ENCODE results near the gene EIF4H. TPM values are rescaled to one million over a fixed set of nuclear protein-coding genes. Genes with fewer than 3 reads are reported as not detected.

EIF4H gene
- polyA plus RNA-seq, 1 donor from 2014 or later: 197 TPM

DNA sequence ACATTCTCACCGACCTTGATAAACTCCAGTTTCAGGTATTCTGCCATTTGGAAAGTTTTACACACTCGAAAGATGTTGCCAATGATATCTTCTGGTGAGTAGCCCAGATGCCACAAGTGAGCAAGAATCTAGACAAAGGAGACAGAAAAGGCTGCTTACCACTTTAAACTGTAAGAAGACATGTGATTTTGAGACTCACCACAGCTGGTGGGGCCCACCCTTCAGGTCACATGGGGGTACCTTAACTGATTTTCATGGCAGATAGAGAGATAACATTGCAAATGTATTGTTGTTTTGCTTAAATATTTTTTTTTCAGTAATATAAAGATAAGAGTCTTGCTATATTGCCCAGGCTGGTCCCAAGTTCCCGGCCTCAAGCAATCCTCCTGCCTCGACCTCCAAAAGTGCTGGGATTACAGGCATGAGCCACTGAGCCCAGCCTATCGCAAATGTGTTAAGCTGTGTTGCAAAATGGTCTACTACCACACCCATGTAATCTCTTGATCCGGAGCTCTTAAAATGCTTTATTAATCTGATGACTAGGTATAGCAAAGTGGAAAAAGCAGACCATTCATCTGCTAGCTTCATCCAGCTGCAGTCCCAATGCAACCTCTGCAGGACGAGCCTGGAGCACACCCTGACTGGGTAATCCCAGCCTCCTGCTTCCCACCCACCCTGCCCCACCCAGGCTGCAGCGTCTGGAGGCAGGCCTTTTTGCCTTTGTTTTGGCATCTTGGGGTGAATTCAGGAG lies 61.5 kb downstream of the EIF4H start:
- H3K4me3 Mint-ChIP-seq: peak overlapping the region in 1 of 4 donors; percentile 45
- no peaks in the 10 kb centered on the region for H3K9me3 Mint-ChIP-seq
- peaks cover 12% of the 10 kb centered on the region for H3K36me3 Mint-ChIP-seq
- H3K27ac Mint-ChIP-seq: peak overlapping the region in 2 of 3 donors; percentile 46 to 77
- no peaks in the 10 kb centered on the region for H3K27me3 Mint-ChIP-seq
- H3K4me1 Mint-ChIP-seq: peaks cover 18 to 25% (median 24%) of the 10 kb centered on the region in 3 donors

DNA sequence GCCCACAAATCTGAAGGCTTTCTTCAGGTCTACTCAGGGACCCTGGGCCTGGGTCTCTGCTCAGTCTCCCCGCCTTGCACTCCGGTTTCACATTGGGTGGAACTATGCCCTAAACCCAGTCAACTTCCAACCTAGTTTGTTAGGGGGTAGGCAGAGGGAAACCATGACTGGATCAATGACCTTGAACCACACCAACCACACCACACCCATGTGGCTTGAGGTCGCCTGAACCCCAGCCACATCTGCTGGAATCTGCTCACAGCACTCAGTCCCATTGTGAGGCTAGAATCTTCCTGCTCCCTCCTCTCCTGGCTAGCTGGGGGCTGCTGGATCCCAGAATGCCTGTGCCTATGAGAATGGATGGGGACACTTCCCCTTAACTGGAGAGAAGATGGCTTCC lies 62.1 kb downstream of the EIF4H start:
- peak overlapping the region in 1 of 3 donors; percentile 56 for H3K27ac Mint-ChIP-seq
- no peaks in the 10 kb centered on the region for H3K9me3 Mint-ChIP-seq
- peaks cover 11% of the 10 kb centered on the region for H3K36me3 Mint-ChIP-seq
- H3K4me1 Mint-ChIP-seq: peaks cover 14 to 23% (median 22%) of the 10 kb centered on the region in 3 donors
- H3K27me3 Mint-ChIP-seq: no peaks in the 10 kb centered on the region
- peak overlapping the region in 1 of 4 donors; percentile 27 for H3K4me3 Mint-ChIP-seq

DNA sequence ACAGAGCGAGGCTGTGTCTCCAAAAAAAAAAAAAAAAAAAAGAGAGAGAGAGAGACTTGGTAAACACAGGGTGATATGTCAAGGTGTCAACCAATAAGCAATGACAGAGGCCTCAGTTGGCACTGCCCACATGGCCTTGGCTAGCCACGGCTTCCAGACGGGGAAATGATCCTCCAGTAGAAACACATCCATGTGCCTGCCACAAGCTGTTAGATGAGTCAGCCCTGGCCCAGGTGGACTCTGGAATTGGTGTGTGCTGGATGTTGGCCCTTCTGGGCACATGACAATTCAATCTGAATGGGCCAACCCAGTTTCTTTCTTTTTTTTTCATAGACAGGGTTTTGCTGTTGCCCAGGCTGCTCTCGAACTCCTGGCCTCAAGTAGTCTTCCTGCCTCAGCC lies 66.3 kb downstream of the EIF4H start:
- no peaks in the 10 kb centered on the region for H3K27me3 Mint-ChIP-seq
- no peaks in the 10 kb centered on the region for H3K9me3 Mint-ChIP-seq
- H3K4me1 Mint-ChIP-seq: peaks cover 11 to 28% (median 27%) of the 10 kb centered on the region in 3 donors
- H3K4me3 Mint-ChIP-seq: peak overlapping the region in 1 of 4 donors; percentile 65
- peak overlapping the region in 1 of 3 donors; percentile 32 for H3K27ac Mint-ChIP-seq
- H3K36me3 Mint-ChIP-seq: peaks cover 3% of the 10 kb centered on the region

DNA sequence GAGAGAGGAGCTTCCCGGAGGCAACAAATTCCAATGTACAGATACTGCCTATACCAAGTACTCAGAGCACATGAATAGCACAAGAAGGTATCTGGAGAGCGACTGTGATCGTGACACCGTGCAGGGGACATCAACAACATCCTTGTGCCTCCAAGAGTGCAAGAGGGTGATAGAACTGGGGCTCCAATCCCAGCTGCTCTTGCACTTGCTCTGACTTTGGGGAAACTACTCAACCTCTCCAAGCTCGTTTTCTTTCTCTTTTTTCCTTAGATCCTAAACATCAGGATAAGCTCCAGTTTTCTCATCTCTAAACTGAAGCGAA lies 67.9 kb downstream of the EIF4H start:
- peak overlapping the region; percentile 11 to 91 (median 75) for H3K4me3 Mint-ChIP-seq

GRCh38 chr7:74246497-74246896 lies 72.3 kb downstream of the EIF4H start:
- Mint-ChIP-seq H3K4me3 (peak overlapping the region in 1 of 4 donors; percentile 14), H3K36me3 (no peaks in the 10 kb centered on the region), H3K27ac (no peak overlapping the region), H3K4me1 (peaks cover 11 to 21% (median 16%) of the 10 kb centered on the region in 3 donors), H3K27me3 (no peaks in the 10 kb centered on the region), H3K9me3 (no peaks in the 10 kb centered on the region)

More for the DNA sequence above, 67.9 kb downstream of the EIF4H start:
- peak overlapping the region; percentile 4 to 94 (median 32) for H3K27ac Mint-ChIP-seq
- peaks cover 11 to 25% (median 21%) of the 10 kb centered on the region in 3 donors for H3K4me1 Mint-ChIP-seq
- no peaks in the 10 kb centered on the region for H3K9me3 Mint-ChIP-seq
- H3K27me3 Mint-ChIP-seq: no peaks in the 10 kb centered on the region
- H3K36me3 Mint-ChIP-seq: peaks cover 3% of the 10 kb centered on the region

Other genes with a start within 250 kb of the EIF4H start
- not detected for gene ELN, start 146.2 kb upstream of the EIF4H start, polyA plus RNA-seq
- gene LIMK1, start 90.6 kb upstream of the EIF4H start, polyA plus RNA-seq: 14.6 TPM
- gene LAT2, start 35.6 kb downstream of the EIF4H start, polyA plus RNA-seq: 383 TPM
- 46.6 TPM for gene RFC2, start 80.0 kb downstream of the EIF4H start, polyA plus RNA-seq
- 7.1 TPM for gene CLIP2, start 115.1 kb downstream of the EIF4H start, polyA plus RNA-seq